ENCODE data around the gene TRIO. TPM values are rescaled to one million over a fixed set of nuclear protein-coding genes. Genes with fewer than 3 reads are reported as not detected.

TRIO gene
- total and polyA plus RNA-seq, 2 experiments from 2014 or later, result 18.5 to 78.2 TPM

DNA sequence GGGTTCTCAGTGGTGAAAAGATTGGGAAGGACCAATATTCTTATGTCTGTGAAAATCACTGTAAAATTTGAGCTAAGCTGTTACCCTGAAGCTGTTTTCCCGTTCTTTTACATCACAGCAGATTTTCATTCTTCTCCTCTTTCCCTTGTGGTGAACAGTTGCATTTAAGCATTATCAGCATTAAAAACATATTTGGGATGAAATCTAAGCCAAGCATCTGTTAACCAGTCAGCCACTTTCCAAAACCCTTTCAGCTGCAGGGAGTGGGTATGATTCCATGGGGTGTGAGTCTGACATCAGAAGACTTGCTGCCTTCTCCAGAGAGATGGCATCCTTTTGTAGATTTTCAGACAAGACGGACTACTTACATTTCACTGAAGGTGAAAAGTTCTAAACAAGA is 97.2 kb downstream of the TRIO start:
- H3K27me3 ChIP-seq, result no peaks in the 10 kb centered on the region
- TF ChIP-seq EZH2 (IDR thresholded peaks at IDR 0.05; ENCODE audit: borderline replicate concordance) (no peak), CTCF (IDR thresholded peaks at IDR 0.05; ENCODE audit: poor library complexity) (no peak), EZH2phosphoT487 (IDR thresholded peaks at IDR 0.05; ENCODE audit: low read depth, severe bottlenecking, unreplicated experiment) (no peak)
- peak overlapping the region; percentile 36 for H3K4me2 ChIP-seq
- DNase-seq (ENCODE audit: low spot score), result no peak
- peaks cover 72% of the 10 kb centered on the region for H4K20me1 ChIP-seq (ENCODE audit: insufficient read depth, poor library complexity, severe bottlenecking)
- H3K36me3 ChIP-seq (replicated peaks; ENCODE audit: insufficient read depth, low read depth), result no peaks in the 10 kb centered on the region
- H3K4me1 ChIP-seq (ENCODE audit: insufficient read depth), result no peaks in the 10 kb centered on the region
- WGBS (ENCODE audit: low lambda C conversion rate, missing lambda C conversion rate), result 73% methylated on average over 2 of the region's 2 CpGs
- H3K9me3 ChIP-seq (ENCODE audit: low read depth), result no peaks in the 10 kb centered on the region
- H3K27ac ChIP-seq, result no peak overlapping the region
- no peak overlapping the region for H2AFZ ChIP-seq
- H3K9me2 ChIP-seq (replicated peaks; ENCODE audit: insufficient read depth), result no peaks in the 10 kb centered on the region
- H3K79me2 ChIP-seq, result peaks cover 93% of the 10 kb centered on the region
- no peak overlapping the region for H3K4me3 ChIP-seq

- TF ChIP-seq EZH2 (IDR thresholded peaks at IDR 0.05; ENCODE audit: borderline replicate concordance) (no peak), CTCF (IDR thresholded peaks at IDR 0.05; ENCODE audit: poor library complexity) (no peak), EZH2phosphoT487 (IDR thresholded peaks at IDR 0.05; ENCODE audit: low read depth, severe bottlenecking, unreplicated experiment) (no peak)
- Histone ChIP-seq H4K20me1 (ENCODE audit: insufficient read depth, poor library complexity, severe bottlenecking) (peaks cover 80% of the 10 kb centered on the region), H3K9me2 (replicated peaks; ENCODE audit: insufficient read depth) (no peaks in the 10 kb centered on the region), H3K4me3 (no peak overlapping the region), H3K4me2 (no peak overlapping the region), H3K79me2 (peaks cover 93% of the 10 kb centered on the region), H3K27ac (no peak overlapping the region), H3K4me1 (ENCODE audit: insufficient read depth) (no peaks in the 10 kb centered on the region), H3K27me3 (no peaks in the 10 kb centered on the region), H3K9me3 (ENCODE audit: low read depth) (no peaks in the 10 kb centered on the region), H3K36me3 (replicated peaks; ENCODE audit: insufficient read depth, low read depth) (no peaks in the 10 kb centered on the region), H2AFZ (no peak overlapping the region)
- DNase-seq (ENCODE audit: low spot score), result no peak
- WGBS (ENCODE audit: low lambda C conversion rate, missing lambda C conversion rate), result 88% methylated on average over 1 of the region's 1 CpG
Measured at GRCh38 chr5:14241141-14241540, 98.0 kb downstream of the TRIO start.

DNA sequence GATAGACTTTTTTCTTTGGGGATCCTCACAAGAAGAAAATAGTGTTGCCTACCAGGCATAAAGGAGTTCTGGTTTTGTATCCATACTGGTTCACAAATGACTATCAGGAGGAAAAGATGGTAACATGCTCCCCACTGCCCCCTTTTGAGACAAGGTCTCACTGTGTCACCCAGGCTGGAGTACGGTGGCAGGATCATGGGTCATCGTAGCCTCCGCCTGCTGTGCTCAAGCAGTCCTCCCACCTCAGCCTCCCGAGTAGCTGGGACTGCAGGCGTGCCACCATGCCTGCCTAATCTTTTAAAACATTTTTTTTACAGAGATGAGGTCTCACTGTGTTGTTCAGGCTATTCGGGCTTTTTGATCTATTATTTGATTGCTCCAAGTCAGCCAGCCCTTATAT is 99.3 kb downstream of the TRIO start:
- TF ChIP-seq EZH2 (IDR thresholded peaks at IDR 0.05; ENCODE audit: borderline replicate concordance), result no peak
- TF ChIP-seq CTCF (IDR thresholded peaks at IDR 0.05; ENCODE audit: poor library complexity), result no peak
- no peak for TF ChIP-seq EZH2phosphoT487 (IDR thresholded peaks at IDR 0.05; ENCODE audit: low read depth, severe bottlenecking, unreplicated experiment)
- Histone ChIP-seq H3K4me3 (no peak overlapping the region), H2AFZ (no peak overlapping the region), H3K27ac (no peak overlapping the region), H3K4me2 (no peak overlapping the region), H3K4me1 (ENCODE audit: insufficient read depth) (no peaks in the 10 kb centered on the region), H3K9me3 (ENCODE audit: low read depth) (no peaks in the 10 kb centered on the region), H3K36me3 (replicated peaks; ENCODE audit: insufficient read depth, low read depth) (no peaks in the 10 kb centered on the region), H3K9me2 (replicated peaks; ENCODE audit: insufficient read depth) (no peaks in the 10 kb centered on the region), H3K27me3 (no peaks in the 10 kb centered on the region), H3K79me2 (peaks cover 96% of the 10 kb centered on the region), H4K20me1 (ENCODE audit: insufficient read depth, poor library complexity, severe bottlenecking) (peaks cover 83% of the 10 kb centered on the region)
- 94% methylated on average over 6 of the region's 6 CpGs for WGBS (ENCODE audit: low lambda C conversion rate, missing lambda C conversion rate)
- DNase-seq (ENCODE audit: low spot score), result no peak
